HG02973 (cell line): ENCODE results near the gene CRTC2.

ENCODE experiments used
- ATAC-seq: cut with Tn5 transposase; IDR thresholded peaks from one replicate; pipeline ENCODE4 v1.9.1; 2021; ENCODE audit warnings: moderate library complexity; ENCODE audit not compliant: unreplicated experiment

CRTC2 gene

DNA sequence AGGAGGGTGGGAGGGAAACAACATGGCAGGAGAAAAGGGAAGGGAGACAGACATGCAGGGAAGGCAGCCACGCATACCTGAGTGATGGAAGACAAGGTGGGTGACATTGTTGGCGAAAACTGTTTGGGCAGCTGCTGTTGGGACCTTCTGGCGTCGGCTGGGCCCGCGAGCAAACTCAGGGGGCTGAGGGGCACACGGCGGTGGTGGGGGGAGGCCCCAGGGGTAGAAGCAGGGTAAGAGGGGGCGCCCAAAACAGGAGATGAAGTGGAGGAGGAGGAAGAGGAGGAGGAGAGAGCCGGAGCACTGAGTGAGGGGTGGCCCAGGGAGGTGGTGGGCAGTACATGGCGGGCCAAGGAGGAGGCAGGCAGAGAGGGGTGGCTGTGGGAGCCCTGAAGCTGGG is 7.2 kb downstream of the CRTC2 start:
- ATAC-seq, result no peak

DNA sequence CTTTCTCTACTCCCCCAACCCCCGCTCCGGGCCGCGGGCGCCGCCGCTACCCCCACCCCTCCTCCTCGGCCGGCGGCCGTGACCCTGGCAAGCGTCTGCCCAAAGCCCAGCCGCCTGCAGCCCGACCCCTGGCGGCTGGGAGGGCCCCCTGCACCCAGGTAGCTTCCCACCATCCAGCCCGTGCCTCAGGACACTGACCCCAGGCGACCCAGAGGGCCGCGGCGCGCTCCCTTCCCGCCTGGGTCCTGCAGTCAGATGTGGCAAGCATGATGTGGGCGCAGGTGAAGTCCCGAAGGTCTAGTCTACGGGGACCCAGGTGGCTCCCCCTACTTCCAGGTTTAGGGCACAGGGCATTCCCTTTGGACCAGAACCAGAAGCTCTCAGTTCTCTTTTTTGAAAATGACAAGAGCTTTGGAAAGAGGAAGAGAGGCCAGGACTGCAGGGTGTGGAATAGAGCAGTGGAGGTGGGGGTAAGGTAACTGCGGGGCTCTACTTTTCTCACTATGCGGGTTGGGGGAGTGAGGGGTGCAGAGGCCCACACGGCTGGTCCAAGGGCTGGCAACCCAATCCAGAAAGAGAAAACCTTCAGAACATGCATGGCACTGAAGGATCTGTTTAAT is 11.7 kb downstream of the CRTC2 start, which contains the start of gene DENND4B:
DENND4B (minus strand) TSS at position 97 of the 620 bp plus-strand sequence. CDS start 2,344 bp downstream, outside the sequence.
- peak; percentile 51 for ATAC-seq

DNA sequence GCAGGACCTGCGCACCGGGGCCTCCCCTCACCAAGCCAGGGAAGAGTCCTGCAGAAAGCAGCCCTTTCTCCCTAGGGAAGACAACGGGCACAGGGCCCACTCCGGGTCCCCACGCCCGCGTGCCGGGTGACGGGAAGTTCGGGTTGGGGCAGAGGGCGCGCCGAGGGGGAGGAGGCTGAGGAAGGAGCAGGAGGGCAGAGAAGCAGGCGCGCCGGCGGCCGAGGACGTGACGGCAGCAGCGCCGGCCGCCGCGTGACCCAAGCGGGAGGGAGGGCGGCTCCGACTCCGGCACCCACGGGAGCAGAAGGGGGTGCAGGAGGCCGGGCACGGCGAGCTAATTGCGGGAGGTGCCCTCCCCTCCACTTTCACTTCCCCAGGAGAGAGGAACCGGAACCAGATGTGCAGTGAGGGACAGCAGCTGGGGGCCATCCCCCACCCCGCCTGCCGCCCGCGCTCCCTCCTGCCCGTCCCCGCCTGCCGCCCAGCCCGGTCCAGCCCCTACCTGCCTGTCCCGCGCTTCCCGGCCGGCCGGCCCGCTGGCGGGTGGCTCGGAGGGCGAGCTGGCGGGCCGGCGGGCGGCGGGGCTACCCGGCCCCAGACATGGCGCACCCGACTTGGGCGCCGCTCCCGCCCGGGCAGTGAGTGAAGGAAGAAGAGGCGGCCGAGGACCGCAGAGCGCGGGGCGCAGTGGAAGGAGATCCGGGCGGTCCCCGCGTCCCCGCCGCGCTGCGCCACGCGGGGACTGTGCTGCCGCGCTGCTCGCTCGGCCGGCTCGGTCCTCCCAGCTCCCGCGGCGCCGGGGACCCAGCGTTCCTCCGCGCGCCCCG is 12.4 kb downstream of the CRTC2 start:
- ATAC-seq, result peak; percentile 63

DNA sequence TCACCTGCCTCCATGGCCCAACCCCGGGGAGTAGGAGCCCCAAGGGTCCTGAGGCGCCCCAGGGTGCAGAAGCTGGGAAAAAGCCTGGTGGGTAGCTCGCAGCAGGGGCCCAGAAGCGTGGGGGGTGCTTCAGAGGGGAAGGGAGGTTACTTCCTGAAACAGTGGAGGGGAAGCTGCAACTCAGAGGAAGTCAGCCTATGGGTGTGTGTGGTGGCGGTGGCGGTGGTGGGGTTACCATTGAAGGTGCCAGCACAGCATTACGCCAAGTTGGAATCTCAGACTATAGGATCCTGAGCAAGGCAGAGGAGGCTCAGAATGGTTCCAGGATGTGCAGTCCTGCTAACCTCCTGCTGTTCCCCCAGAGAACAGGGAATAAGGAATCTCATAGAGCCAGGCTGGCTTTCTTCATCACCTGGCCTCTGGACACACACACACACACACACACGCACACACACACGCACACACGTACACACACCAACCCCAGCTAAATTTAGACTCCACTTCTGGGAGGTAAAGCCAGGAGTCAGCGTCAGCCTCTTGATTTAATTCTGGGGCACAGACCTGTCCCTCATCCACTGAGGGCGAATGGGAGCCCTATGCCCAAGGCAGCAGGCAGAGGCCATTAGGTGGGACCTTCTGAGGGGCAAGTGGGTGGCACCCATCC is 13.1 kb downstream of the CRTC2 start:
- peak; percentile 4 for ATAC-seq

DNA sequence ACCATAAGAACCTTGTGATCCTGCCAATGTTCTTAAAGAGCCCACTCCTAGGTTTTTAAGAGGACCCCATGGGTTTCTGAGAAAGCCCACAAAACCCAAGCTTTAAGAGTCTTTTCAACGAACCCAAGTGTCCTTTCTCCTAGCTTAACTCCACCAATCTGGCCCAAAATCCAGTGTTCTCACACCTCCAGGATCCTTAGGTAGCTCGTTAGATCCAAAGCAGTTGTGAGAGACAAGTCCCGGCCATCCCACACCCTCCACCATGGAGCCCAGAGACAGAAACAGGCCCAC is 13.6 kb downstream of the CRTC2 start:
- ATAC-seq, result no peak

DNA sequence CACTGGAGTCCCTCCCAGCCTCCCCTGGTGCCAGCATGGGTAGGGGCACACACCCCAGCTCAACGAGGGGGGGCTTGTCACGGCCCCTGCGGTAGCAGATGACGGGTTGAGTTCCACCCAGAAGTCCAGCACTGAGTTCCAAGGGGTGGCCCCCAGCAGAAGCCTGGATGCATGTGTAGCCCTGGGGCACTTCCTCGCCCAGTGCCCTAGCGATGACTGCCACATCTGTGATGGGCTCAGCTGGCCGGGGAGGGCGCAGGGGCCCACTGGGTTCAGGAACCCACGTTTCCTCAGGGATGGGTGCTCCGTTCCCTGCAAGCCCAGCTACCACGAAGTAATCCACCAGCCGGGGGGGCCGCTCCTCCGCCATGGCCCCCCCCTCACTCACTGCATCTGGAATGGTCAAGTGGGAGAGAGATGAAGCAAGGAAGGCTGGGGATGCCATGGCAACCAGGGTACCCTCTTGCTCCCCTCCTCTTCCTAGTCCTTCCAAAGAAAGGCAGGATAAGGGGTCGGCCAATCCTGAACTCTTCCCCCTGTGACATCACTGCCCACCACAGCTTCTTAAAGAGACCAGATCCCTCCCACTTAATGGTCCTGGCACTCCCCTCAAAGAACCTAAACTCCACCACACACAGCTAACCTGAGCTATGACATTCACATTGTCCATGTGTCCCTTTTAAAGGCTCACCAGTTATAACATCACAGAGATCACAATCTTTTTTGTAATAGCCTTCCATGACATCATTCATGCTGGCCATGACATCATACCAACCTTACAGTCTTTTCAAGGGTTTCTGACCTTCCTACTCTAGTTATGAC is 14.2 kb downstream of the CRTC2 start:
- no peak for ATAC-seq

DNA sequence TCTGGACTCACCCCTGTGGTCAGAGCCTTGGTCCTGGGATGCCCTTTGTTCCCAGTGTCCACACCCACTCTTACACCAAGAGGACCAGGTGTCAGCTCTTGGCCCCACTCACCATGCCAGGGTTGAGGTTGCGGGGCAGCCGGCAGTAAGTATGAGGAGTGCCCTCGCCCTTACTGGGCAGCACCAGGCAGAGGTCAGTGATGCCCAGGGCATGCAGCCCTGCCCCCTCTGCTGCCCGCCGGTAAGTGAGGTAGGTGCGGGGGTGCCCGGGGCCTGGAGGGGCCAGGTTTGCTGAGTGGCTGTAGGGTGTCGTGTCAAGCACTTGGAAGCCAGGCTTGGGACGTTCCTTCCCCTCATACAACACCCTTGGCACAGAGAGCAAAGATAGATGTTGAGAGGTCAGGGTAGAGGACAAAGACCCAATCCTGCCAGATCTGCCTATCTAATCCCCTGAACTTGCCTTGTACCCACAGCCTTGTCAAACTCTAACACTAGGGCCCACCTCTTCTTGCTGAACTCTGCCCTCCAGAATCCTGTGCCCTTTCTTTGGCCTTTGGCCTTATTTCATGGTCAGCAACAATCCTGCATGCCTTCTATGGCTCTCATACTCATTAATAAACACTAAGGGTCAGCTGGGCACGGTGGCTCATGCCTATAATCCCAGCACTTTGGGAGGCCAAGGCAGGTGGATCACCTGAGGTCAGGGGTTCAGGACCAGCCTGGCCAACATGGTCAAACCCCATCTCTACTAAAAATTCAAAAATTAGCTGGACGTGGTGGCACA is 15.5 kb downstream of the CRTC2 start:
- no peak for ATAC-seq

DNA sequence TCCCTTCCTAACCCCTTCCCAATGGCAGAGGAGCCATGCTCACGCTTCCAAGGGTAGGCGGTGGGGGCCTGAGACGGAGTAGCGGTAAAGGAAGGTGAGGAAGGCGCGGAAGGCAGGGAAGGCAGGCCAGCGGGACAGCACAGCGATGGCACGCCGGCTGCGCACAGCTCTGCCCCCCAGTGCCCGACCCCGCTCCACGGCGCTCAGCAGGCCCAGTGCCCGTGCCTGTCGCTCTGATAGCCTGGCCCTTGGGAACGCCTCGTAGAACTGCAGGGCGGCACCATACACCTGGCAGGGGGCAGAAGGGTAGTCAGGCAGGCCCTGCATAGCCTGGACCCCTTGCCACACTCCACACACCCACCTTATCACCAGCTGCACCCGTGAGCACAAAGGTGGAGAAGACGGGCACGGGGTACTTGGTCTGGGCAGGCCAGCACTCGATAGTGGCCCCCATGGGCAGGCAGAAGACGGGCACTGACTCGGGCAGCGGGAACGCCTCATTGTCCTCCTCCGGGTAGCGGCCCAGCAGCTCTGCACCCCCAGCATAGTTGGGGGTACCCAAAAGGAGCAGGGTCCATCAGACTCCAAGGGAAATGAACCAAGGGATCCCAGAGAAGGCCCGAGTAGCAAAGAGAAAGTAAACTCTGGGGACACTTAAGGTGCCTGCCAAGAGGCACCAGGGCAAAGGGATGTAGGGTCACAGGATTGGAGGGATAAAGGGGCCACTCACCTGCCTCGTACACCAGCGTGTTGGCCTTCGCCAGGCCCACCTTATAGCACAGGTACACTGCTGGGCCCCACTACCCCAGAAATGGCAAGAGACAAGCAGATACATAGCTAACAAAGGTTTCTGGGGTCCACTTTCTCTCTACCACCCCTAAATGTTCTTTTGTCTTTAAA is 16.3 kb downstream of the CRTC2 start:
- no peak for ATAC-seq

DNA sequence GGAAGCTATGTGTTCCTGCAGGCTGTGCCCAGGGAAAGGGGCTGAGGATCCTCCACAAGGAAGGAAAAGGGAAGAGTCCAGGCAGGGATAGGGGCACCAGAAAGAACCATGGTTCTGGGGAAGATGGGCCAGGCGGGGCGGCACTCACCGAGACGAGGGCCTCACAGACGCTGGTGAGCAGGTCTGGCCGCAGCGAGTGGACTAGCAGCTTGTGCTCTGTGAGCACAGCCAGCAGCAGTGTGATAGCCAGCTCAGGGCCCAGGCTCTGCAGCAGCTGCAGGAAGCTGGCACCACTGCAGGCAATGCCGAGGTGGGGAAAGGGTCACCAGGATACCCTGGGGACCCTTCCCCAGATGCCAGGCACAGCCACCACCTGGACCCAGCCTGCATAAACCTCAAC is 17.7 kb downstream of the CRTC2 start:
- no peak for ATAC-seq

DNA sequence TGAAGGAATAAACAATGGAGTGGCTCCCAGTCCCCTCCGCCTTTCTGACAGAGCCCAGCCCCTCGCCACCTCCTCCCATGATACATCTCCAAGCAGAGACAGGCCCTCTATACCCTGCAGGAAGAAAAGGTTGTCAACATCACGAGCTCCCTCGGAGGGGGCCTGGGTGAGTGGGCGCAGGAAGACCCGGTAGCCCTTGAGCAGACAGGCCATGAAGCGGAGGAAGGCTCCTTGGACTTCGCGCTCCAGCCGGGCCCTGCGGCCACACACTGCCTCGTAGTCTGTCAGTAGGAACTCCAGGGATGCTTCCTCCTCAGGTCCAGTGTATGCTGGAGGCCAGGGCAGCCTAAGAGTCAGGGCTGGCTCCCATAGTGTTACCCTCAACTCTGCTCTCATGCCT is 18.9 kb downstream of the CRTC2 start:
- ATAC-seq, result no peak

DNA sequence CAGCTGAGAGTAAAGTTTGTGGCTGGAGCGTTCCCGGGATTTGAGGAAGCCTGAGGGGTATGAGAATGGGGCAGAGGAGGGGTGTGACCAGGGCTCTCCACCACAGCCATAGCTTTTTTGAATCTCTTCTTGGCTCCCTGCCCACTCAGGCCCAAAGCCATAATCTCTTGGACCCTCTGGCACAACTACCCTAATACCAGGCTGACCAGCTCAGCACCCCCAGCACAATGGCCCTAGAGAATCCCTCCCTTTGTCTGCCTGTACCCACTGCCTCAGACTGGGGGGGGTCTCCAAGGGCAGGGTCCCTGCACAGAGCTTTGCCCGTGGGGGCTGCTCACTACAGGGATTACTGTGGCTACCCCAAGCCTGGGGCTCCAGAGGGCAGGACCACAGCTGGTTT is 19.4 kb downstream of the CRTC2 start:
- no peak for ATAC-seq

DNA sequence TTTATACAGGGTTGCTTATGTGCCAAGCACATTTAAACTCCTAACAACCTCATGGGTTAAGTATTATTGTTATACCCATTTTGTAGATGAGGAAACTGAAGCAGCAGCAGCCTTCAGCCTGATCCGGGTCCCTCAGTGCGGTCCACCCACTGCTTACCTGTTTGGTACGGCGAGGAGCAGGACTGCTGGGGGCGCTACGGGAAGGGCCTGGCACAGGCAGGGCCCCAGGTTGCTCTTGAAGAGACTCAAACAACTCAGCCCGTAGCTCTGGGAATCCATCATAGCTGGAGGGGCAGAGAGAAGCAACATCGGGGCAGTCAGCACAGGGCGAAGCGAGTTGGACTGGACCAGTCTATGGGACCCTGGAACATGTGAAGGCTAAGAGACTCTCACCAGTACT is 21.1 kb downstream of the CRTC2 start:
- ATAC-seq, result no peak

DNA sequence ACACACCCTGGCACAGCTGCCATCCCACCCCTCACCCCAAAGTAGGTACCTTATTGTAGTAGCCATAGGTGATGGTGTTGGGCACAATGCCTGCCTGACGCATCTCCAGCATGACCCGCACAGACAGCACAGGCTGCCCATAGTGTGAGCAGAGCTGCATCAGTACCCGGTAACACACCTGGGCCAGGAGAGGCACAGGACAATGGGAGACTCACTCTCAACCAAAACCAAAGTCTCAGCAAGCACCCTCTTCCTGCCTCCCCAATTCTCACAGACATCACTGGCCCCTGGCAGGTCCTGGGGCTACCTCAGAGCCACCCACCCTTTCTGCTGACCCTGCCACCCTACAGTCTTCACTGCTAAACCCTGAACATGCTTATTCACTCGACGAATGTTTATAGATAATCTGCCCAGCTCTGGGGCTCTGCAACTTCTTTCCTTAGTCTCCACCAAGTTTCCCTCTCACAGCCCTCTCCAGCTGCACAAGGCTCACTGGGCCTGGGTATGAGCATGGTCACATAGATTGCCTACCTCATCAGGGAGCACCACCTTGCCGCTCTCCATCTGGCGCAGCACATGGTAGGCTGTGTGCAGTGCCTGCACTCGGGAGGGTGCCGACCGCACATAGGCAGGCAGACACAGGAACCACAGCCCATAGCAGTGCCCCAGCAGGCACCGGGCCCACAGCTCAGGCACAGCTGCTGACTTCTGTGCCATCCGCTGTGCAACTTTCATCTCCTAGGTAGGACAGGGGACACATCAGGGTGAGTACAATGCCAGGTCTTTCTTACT is 22.2 kb downstream of the CRTC2 start:
- no peak for ATAC-seq

DNA sequence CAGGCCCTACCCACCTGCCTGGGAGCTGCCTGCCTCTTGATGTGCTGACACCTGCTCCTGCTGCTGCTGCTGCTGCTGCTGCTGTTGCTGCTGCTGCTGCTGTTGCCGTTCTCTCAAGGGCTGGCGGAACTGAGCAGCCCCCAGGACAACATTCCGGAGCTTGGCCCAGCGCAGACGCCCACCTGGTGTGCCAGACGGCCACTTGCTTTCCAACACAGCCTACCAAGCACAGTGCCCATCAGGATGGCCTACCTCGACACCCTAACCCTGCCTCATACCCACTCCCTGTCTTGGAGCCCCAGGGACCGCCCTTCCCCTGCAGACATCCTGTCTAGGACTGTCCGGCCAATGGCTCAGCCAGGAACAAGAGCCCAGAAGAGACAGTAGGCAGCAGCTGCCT is 23.7 kb downstream of the CRTC2 start:
- ATAC-seq, result no peak

DNA sequence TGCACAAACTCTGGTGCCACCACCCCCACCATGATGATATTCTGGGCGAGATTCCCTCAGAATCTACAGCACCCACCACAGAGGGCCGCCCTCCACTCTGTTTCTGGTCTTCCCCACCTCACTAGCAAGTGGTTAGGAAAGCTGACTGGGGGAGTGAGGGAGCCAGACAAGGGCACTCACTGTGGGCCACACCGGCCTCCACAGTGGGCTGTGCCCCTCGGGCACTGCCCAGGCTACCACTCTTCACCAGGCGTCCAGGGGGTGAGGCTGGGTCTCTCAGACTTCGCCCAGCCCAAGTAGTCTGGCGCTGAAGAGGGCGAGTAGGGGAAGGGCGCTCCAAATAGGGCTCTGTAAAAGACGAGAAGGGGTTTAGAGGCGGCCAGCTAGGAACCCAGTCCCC is 24.5 kb downstream of the CRTC2 start:
- ATAC-seq, result no peak

DNA sequence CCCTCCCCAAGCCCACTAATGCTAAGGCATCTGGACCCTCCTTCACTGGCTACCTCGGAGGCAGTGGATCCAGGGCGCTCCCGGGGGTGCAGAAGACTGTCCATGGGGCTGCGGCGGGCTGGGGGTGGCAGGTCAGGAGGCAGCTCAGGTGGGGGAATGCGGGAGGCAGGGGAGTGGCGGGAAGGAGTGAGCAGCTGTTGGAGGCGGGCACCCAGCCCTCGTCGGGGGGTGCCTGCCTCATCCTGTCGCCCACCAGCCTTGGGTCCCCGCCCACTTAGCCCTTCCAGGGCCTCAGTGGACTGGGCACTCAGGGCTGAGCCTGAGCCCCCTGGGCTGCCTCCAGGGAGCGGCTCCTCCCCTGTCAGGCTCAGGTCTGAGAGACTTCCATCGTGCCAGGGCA is 25.0 kb downstream of the CRTC2 start:
- ATAC-seq, result no peak

DNA sequence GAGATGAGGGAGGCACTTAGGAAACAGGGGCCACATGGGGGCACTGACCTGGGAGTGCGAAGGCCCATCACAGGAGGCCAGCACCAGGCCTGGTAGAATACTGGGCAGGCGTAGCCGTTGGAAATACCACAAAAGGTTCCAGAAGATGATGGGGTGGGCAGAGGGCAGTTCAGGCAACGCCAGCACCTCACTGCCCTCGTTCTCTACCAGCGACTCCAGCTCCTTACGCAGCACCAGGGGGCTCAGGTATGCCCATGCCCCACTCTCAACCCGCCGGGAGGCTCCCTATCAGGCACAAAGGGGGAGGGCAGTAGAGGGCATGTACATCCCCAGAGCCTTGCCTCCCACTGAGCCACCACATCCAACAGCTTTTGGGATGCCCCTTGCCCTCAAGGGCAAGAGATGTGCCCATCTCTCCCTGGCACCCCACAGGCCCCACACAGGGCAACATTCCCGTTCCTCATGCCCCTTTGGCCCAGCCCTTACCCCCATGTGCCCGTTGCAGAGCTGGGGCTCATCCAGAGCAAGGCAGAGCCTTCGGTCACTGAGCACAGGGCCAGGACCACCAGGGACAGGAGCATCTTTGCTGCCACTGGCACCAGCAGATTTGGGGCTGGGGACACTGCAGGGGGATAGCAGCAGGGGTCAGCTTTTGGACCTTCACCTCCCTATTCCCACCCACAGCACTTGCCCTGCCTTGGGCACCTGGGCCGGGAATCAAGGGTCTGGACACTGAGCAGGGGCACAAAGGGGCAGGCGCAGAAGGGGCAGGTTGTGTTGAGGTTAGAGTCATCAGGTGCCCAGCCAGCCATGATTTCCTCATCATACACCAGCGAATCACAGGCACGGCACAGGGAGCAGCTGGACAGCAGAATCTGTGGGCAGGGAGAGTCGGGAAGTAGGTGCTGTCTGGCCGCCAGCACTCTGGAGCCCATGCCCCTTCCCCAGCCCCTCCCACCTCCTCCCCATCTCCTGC is 26.0 kb downstream of the CRTC2 start:
- ATAC-seq, result no peak
